ENCODE results near the gene LGR6. TPM values are rescaled to one million over a fixed set of nuclear protein-coding genes. Genes with fewer than 3 reads are reported as not detected.
A peak's percentile ranks its signal among the peaks of the same experiment; 100 is the strongest.

Gene LGR6
- polyA plus RNA-seq, 3 donors: not detected

GRCh38 chr1:202283379-202283844, 89.8 kb downstream of the LGR6 start:
- H3K9me3 ChIP-seq (replicated peaks in 1 of 2; ENCODE audit: control insufficient read depth in 1 of 2, insufficient read depth in 1 of 2, low read length in 2 of 2): no peaks in the 10 kb centered on the region
- TF ChIP-seq CTCF (IDR thresholded peaks at IDR 0.05): no peak
- Mint-ChIP-seq H3K36me3 (no peaks in the 10 kb centered on the region), H3K27ac (no peak overlapping the region), H3K9me3 (no peaks in the 10 kb centered on the region), H3K4me1 (no peaks in the 10 kb centered on the region), H3K4me3 (peak overlapping the region in 1 of 2 donors; percentile 33), H3K27me3 (ENCODE audit: low read depth in 3 of 3) (peaks cover 20 to 55% (median 22%) of the 10 kb centered on the region in 3 donors)
- no peaks in the 10 kb centered on the region for H3K4me1 ChIP-seq (ENCODE audit: control insufficient read depth in 1 of 2, insufficient read depth in 2 of 2, low read length in 2 of 2)
- no peaks in the 10 kb centered on the region for H4K20me1 ChIP-seq (ENCODE audit: insufficient read depth, low read length)
- 0% methylated on average over 9 of the region's 10 CpGs for WGBS (ENCODE audit: insufficient coverage)
- no peak for DNase-seq
- no peak overlapping the region for H3K4me3 ChIP-seq (replicated peaks in 1 of 3; ENCODE audit: low read depth in 2 of 3, low read length in 3 of 3)
- no peak overlapping the region for H2AFZ ChIP-seq (ENCODE audit: insufficient read depth, low read depth, low read length, poor library complexity, severe bottlenecking)
- intact Hi-C loops (cut with micrococcal nuclease): no loop called here
- H3K27me3 ChIP-seq (ENCODE audit: control insufficient read depth in 2 of 2, insufficient read depth in 2 of 2, low read length in 2 of 2): peaks cover 9 to 17% of the 10 kb centered on the region in 2 donors
- no peak overlapping the region for H3K4me2 ChIP-seq (replicated peaks; ENCODE audit: extremely low read depth, low read length, poor library complexity, severe bottlenecking)
- H3K36me3 ChIP-seq (replicated peaks in 1 of 2; ENCODE audit: control insufficient read depth in 1 of 2, insufficient read depth in 2 of 2, low read length in 2 of 2): no peaks in the 10 kb centered on the region
- H3K9ac ChIP-seq (ENCODE audit: insufficient read depth, low read length, poor library complexity, severe bottlenecking): no peak overlapping the region
- no peak overlapping the region for H3K27ac ChIP-seq (ENCODE audit: low read depth in 1 of 2, low read length in 2 of 2)
- no peaks in the 10 kb centered on the region for H3K79me2 ChIP-seq (ENCODE audit: insufficient read depth, low read length)

- no peaks in the 10 kb centered on the region for H4K20me1 ChIP-seq (ENCODE audit: insufficient read depth, low read length)
- no peak overlapping the region for H2AFZ ChIP-seq (ENCODE audit: insufficient read depth, low read depth, low read length, poor library complexity, severe bottlenecking)
- no peak overlapping the region for H3K4me2 ChIP-seq (replicated peaks; ENCODE audit: extremely low read depth, low read length, poor library complexity, severe bottlenecking)
- no peak overlapping the region for H3K9ac ChIP-seq (ENCODE audit: insufficient read depth, low read length, poor library complexity, severe bottlenecking)
- Mint-ChIP-seq H3K27me3 (ENCODE audit: low read depth in 3 of 3) (peaks cover 16 to 56% (median 22%) of the 10 kb centered on the region in 3 donors), H3K4me1 (peaks cover 3% of the 10 kb centered on the region), H3K4me3 (peak overlapping the region in 1 of 2 donors; percentile 1), H3K27ac (peak overlapping the region in 1 of 7 donors; percentile 33), H3K36me3 (no peaks in the 10 kb centered on the region), H3K9me3 (no peaks in the 10 kb centered on the region)
- no peaks in the 10 kb centered on the region for H3K4me1 ChIP-seq (ENCODE audit: control insufficient read depth in 1 of 2, insufficient read depth in 2 of 2, low read length in 2 of 2)
- intact Hi-C loops (cut with micrococcal nuclease): no loop called here
- H3K9me3 ChIP-seq (replicated peaks in 1 of 2; ENCODE audit: control insufficient read depth in 1 of 2, insufficient read depth in 1 of 2, low read length in 2 of 2): no peaks in the 10 kb centered on the region
- no peak overlapping the region for H3K4me3 ChIP-seq (replicated peaks in 1 of 3; ENCODE audit: low read depth in 2 of 3, low read length in 3 of 3)
- peaks cover 9 to 17% of the 10 kb centered on the region in 2 donors for H3K27me3 ChIP-seq (ENCODE audit: control insufficient read depth in 2 of 2, insufficient read depth in 2 of 2, low read length in 2 of 2)
- no peak overlapping the region for H3K27ac ChIP-seq (ENCODE audit: low read depth in 1 of 2, low read length in 2 of 2)
- WGBS (ENCODE audit: insufficient coverage): 67% methylated on average over 2 of the region's 4 CpGs
- DNase-seq: no peak
- H3K79me2 ChIP-seq (ENCODE audit: insufficient read depth, low read length): no peaks in the 10 kb centered on the region
- no peak for TF ChIP-seq CTCF (IDR thresholded peaks at IDR 0.05)
- no peaks in the 10 kb centered on the region for H3K36me3 ChIP-seq (replicated peaks in 1 of 2; ENCODE audit: control insufficient read depth in 1 of 2, insufficient read depth in 2 of 2, low read length in 2 of 2)
Observed at GRCh38 chr1:202283991-202284390, 90.4 kb downstream of the LGR6 start.
